Activated CD8-positive, alpha-beta memory T cell treated with anti-CD3 and anti-CD28 coated beads, Interleukin-2, amount 10 ng/mL, durations not matched to agents 7 days and 5 days (primary cell): ENCODE measurements around the gene PLIN3. TPM values are rescaled to one million over a fixed set of nuclear protein-coding genes. Genes with fewer than 3 reads are reported as not detected.

ENCODE experiments used
- ATAC-seq: fragments of 150-1000 bp; cut with Tn5 transposase; one replicate; pipeline ENCODE4 v1.10.0; 2021; ENCODE audit warnings: moderate library complexity
- CTCF ChIA-PET: fragments of 350-600 bp; sonication (Branson Sonifier 250); formaldehyde crosslinking; loops from one replicate; lab custom pipeline; 2021; ENCODE audit warnings: antibody characterized with exemption; lab: Charles Lee
- DNase-seq: peaks from one replicate; pipeline ENCODE4 v3.0.0-alpha.2; 2020
- H3K27ac Mint-ChIP-seq: one replicate; pipeline ENCODE4 v1.8.0; 2021; ENCODE audit warnings: mild to moderate bottlenecking, mixed read lengths
- H3K27me3 Mint-ChIP-seq: one replicate; pipeline ENCODE4 v1.8.0; 2021; ENCODE audit warnings: mixed read lengths
- H3K36me3 Mint-ChIP-seq: one replicate; pipeline ENCODE4 v1.8.0; 2021; ENCODE audit warnings: mild to moderate bottlenecking, mixed read lengths
- H3K4me1 Mint-ChIP-seq: one replicate; pipeline ENCODE4 v1.8.0; 2021; ENCODE audit warnings: mixed read lengths
- H3K4me3 Mint-ChIP-seq: one replicate; pipeline ENCODE4 v1.8.0; 2021; ENCODE audit warnings: mild to moderate bottlenecking, moderate library complexity, mixed read lengths
- H3K9me3 Mint-ChIP-seq: one replicate; pipeline ENCODE4 v1.8.0; 2022; ENCODE audit warnings: low read depth, mixed read lengths
- total RNA-seq, 2 experiments: library from RNA; stranded (reverse); gene quantifications; one replicate each; pipeline ENCODE4 v1.2.3, GENCODE V29; 2021

PLIN3 gene, protein sequence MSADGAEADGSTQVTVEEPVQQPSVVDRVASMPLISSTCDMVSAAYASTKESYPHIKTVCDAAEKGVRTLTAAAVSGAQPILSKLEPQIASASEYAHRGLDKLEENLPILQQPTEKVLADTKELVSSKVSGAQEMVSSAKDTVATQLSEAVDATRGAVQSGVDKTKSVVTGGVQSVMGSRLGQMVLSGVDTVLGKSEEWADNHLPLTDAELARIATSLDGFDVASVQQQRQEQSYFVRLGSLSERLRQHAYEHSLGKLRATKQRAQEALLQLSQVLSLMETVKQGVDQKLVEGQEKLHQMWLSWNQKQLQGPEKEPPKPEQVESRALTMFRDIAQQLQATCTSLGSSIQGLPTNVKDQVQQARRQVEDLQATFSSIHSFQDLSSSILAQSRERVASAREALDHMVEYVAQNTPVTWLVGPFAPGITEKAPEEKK
- total RNA-seq, result 10 to 100 TPM; 29.0 to 32.4 TPM

DNA sequence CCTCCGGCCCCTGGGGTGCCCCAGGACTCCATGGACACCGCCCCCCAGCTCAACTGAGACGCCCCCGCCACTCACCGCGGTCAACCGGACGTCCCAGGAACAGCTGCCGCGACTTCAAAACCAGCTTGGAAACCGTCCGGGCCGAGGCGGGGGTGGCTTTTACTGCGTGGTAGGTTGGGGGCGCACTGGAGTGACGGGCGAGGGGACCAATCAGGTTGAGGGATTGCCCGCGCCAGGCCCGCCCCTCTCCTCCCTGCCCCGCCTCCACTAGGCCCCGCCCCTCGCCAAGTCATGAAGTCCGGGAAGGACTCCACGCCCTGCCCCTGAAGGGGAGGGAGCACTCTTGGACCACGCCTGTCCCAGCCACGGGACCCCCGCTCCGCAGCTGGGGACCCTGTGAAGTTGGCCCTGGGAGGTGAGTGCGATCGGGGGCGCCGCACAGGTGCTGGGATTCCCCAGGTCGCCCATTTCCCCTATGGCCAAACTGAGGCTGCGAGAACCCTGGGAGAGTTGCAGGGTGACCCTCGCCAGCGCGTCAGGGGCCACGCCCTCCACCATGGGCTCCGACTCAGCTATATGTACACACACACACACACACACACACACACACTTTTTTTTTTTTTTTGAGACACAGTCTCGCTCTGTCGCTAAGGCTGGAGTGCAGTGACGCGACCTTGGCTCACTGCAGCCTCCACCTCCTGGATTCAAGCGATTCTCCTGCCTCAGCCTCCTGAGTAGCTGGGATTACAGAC, at the start of gene PLIN3:
Gene PLIN3 (minus strand): TSS at position 134 of the 752 bp plus-strand sequence. CDS start 6,273 bp downstream, outside the sequence.
- H3K9me3 Mint-ChIP-seq, result no peaks in the 10 kb centered on the region
- peaks cover 19% of the 10 kb centered on the region for H3K4me1 Mint-ChIP-seq
- peak within 1 kb of the TSS; percentile 74 for H3K4me3 Mint-ChIP-seq
- DNase-seq (peak; percentile 94), ATAC-seq (peak; percentile 94)
- peaks cover 3% of the 10 kb centered on the region for H3K27me3 Mint-ChIP-seq
- H3K36me3 Mint-ChIP-seq, result peaks cover 1% of the 10 kb centered on the region
- H3K27ac Mint-ChIP-seq, result peak within 1 kb of the TSS; percentile 65
- CTCF ChIA-PET, result interaction anchor here (0.7 to 11.0 kb wide), 14 partner anchors 15 to 232 kb away, joined by 3 to 240 read pairs (median 7); partner anchors contain the start of genes ARRDC5, FEM1A and UHRF1

- H3K4me3 Mint-ChIP-seq, result peak overlapping the region; percentile 81
- ATAC-seq, result peak; percentile 31
- peaks cover 58% of the 10 kb centered on the region for H3K36me3 Mint-ChIP-seq
- no peaks in the 10 kb centered on the region for H3K27me3 Mint-ChIP-seq
- no peaks in the 10 kb centered on the region for H3K9me3 Mint-ChIP-seq
- peak; percentile 69 for DNase-seq
- H3K4me1 Mint-ChIP-seq, result peaks cover 61% of the 10 kb centered on the region
- peak overlapping the region; percentile 91 for H3K27ac Mint-ChIP-seq
- CTCF ChIA-PET, result interaction anchor here (0.6 to 11.0 kb wide), 12 partner anchors 8 to 192 kb away, joined by 3 to 240 read pairs (median 4); partner anchors contain the start of genes FEM1A and PLIN3
Measured at GRCh38 chr19:4916292-4917082, 49.0 kb upstream of the PLIN3 start.

- CTCF ChIA-PET, result interaction anchor here (0.8 to 11.0 kb wide), 6 partner anchors 44 to 124 kb away, joined by 3 to 240 read pairs (median 10); partner anchors contain the start of genes KDM4B and PLIN3
Measured at GRCh38 chr19:4914736-4915501, 47.5 kb upstream of the PLIN3 start.

GRCh38 chr19:4913996-4914735, 46.7 kb upstream of the PLIN3 start:
- H3K27ac Mint-ChIP-seq, result peak overlapping the region; percentile 91
- no peak for ATAC-seq
- H3K27me3 Mint-ChIP-seq, result no peaks in the 10 kb centered on the region
- peak; percentile 80 for DNase-seq
- CTCF ChIA-PET, result interaction anchor here (1.2 to 11.0 kb wide), 5 partner anchors 43 to 117 kb away, joined by 4 to 240 read pairs (median 12); partner anchors contain the start of genes KDM4B and PLIN3
- H3K36me3 Mint-ChIP-seq, result peaks cover 58% of the 10 kb centered on the region
- H3K9me3 Mint-ChIP-seq, result no peaks in the 10 kb centered on the region
- peak overlapping the region; percentile 81 for H3K4me3 Mint-ChIP-seq
- peaks cover 66% of the 10 kb centered on the region for H3K4me1 Mint-ChIP-seq

More at GRCh38 chr19:4914736-4915501, 47.5 kb upstream of the PLIN3 start:
- Mint-ChIP-seq H3K9me3 (no peaks in the 10 kb centered on the region), H3K27ac (peak overlapping the region; percentile 91), H3K4me1 (peaks cover 67% of the 10 kb centered on the region), H3K36me3 (peaks cover 60% of the 10 kb centered on the region), H3K4me3 (peak overlapping the region; percentile 81), H3K27me3 (no peaks in the 10 kb centered on the region)
- peak; percentile 78 for ATAC-seq
- peak; percentile 90 for DNase-seq

GRCh38 chr19:4911786-4912672, 44.6 kb upstream of the PLIN3 start:
- Mint-ChIP-seq H3K4me3 (peak overlapping the region; percentile 79), H3K4me1 (peaks cover 62% of the 10 kb centered on the region), H3K27ac (peak overlapping the region; percentile 82), H3K27me3 (no peaks in the 10 kb centered on the region), H3K36me3 (peaks cover 50% of the 10 kb centered on the region), H3K9me3 (no peaks in the 10 kb centered on the region)
- ATAC-seq (peak; percentile 9), DNase-seq (peak; percentile 81)
- CTCF ChIA-PET, result interaction anchor here (0.6 to 11.0 kb wide), 26 partner anchors 8 to 608 kb away, joined by 3 to 240 read pairs (median 4); partner anchors contain the start of genes FEM1A, FSD1, KDM4B and PLIN3

GRCh38 chr19:4911314-4911713, 43.8 kb upstream of the PLIN3 start:
- CTCF ChIA-PET, result interaction anchor here (0.5 to 11.0 kb wide), 21 partner anchors 9 to 488 kb away, joined by 3 to 240 read pairs (median 4); partner anchors contain the start of genes FEM1A, KDM4B, PLIN3 and TICAM1
- Mint-ChIP-seq H3K36me3 (peaks cover 47% of the 10 kb centered on the region), H3K9me3 (no peaks in the 10 kb centered on the region), H3K27me3 (no peaks in the 10 kb centered on the region), H3K4me3 (peak overlapping the region; percentile 79), H3K27ac (peak overlapping the region; percentile 82), H3K4me1 (peaks cover 56% of the 10 kb centered on the region)
- DNase-seq (no peak), ATAC-seq (no peak)

- no peak for ATAC-seq
- CTCF ChIA-PET, result interaction anchor here (0.5 to 11.0 kb wide), 17 partner anchors 10 to 489 kb away, joined by 3 to 240 read pairs (median 6); partner anchors contain the start of genes FEM1A, KDM4B, PLIN3 and TICAM1
- peaks cover 52% of the 10 kb centered on the region for H3K4me1 Mint-ChIP-seq
- H3K27ac Mint-ChIP-seq, result peak overlapping the region; percentile 82
- peak; percentile 59 for DNase-seq
- no peaks in the 10 kb centered on the region for H3K27me3 Mint-ChIP-seq
- peak overlapping the region; percentile 79 for H3K4me3 Mint-ChIP-seq
- H3K36me3 Mint-ChIP-seq, result peaks cover 43% of the 10 kb centered on the region
- H3K9me3 Mint-ChIP-seq, result no peaks in the 10 kb centered on the region
Measured at GRCh38 chr19:4910594-4911281, 43.3 kb upstream of the PLIN3 start.

- no peaks in the 10 kb centered on the region for H3K9me3 Mint-ChIP-seq
- peaks cover 45% of the 10 kb centered on the region for H3K4me1 Mint-ChIP-seq
- CTCF ChIA-PET, result interaction anchor here (2.2 to 11.0 kb wide), 5 partner anchors 39 to 121 kb away, joined by 8 to 240 read pairs (median 24); partner anchors contain the start of gene PLIN3
- peak; percentile 97 for DNase-seq
- H3K4me3 Mint-ChIP-seq, result peak overlapping the region; percentile 79
- peak; percentile 88 for ATAC-seq
- peak overlapping the region; percentile 82 for H3K27ac Mint-ChIP-seq
- H3K27me3 Mint-ChIP-seq, result no peaks in the 10 kb centered on the region
- peaks cover 40% of the 10 kb centered on the region for H3K36me3 Mint-ChIP-seq
Measured at GRCh38 chr19:4909897-4910593, 42.6 kb upstream of the PLIN3 start.

DNA sequence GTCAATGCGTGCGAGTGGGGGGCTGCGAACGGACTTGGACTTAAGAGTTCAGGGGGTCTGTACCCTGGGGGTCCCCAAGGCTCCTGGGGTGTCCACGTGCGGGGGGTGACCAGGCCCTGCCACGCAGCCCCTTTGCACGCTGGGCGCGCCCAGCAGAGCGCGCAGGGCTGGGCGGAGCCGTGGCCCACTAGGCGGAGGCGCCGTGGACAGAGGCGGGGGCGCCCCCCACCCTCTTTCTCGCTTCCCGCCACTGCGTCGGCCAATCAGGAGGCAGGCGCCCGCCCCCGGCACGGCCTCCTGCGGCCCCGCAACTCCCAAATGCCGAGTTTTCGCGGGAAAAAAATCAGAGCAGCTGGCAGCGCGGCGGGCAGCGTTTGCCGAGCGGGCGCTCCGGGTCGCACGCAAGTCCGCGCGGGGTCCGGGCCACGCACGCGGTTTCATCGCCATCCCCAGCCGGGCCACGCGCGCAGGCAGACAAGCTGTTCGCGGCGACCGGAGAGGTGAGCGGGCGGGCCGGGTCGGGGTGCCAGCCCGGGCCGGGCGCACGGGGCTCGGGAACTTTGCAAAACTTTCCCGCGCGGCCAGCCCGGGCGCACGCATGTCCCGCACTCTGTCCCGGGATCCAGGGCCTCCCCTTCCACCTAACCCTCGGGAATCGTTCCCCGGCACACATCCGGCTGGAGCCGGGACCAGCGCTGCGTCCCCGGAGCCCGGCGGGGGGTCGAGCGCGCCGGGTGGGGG, 41.9 kb upstream of the PLIN3 start, which contains the start of gene UHRF1:
Gene UHRF1 (plus strand): TSS at position 346 of the 741 bp plus-strand sequence. CDS start 1,385 bp downstream, outside the sequence.
- CTCF ChIA-PET, result interaction anchor here (11.0 kb wide), 1 partner anchor 38 kb away, joined by 240 read pairs; the partner anchor contains the start of gene PLIN3
- H3K36me3 Mint-ChIP-seq, result peaks cover 35% of the 10 kb centered on the region
- peak; percentile 80 for DNase-seq
- no peaks in the 10 kb centered on the region for H3K27me3 Mint-ChIP-seq
- peaks cover 40% of the 10 kb centered on the region for H3K4me1 Mint-ChIP-seq
- no peaks in the 10 kb centered on the region for H3K9me3 Mint-ChIP-seq
- ATAC-seq, result peak; percentile 24
- H3K4me3 Mint-ChIP-seq, result peak within 1 kb of the TSS; percentile 79
- H3K27ac Mint-ChIP-seq, result peak within 1 kb of the TSS; percentile 82
